H1 (cell line): ENCODE data around the gene B3GALNT1. TPM values are rescaled to one million over a fixed set of nuclear protein-coding genes. Genes with fewer than 3 reads are reported as not detected.

Source experiments
- CTCF ChIA-PET: fragments of 300-600 bp; sonication (Branson Sonifier 250); formaldehyde crosslinking; loops from one replicate; lab custom pipeline; 2021; ENCODE audit not compliant: partially characterized antibody; lab: Charles Lee
- POLR2A ChIA-PET: fragments of 300-600 bp; sonication (Branson Sonifier 250); formaldehyde crosslinking; loops from one replicate; lab custom pipeline; 2021; ENCODE audit warnings: inconsistent platforms; ENCODE audit not compliant: partially characterized antibody; lab: Charles Lee
- DNase-seq, 2 experiments: peaks; one replicate each; pipeline versions ENCODE4 v3.0.0 to v3.0.0-alpha.2; 2010 to 2022; ENCODE audit warnings: low spot score in 2 of 2, low read depth in 1 of 2, mixed read lengths in 1 of 2
- FAIRE-seq: peaks from 2 replicates; lab custom pipeline; 2011; peaks lifted over from hg19 to GRCh38; lab: Jason Lieb, UNC
- H2AFZ ChIP-seq: 2 replicates; pipeline ENCODE4 v1.8.1; 2012; ENCODE audit warnings: low read length, inconsistent platforms
- H2AK5ac ChIP-seq: 2 replicates; pipeline ENCODE4 v1.6.1; 2013; ENCODE audit warnings: low read depth, low read length
- H2BK120ac ChIP-seq: replicated peaks from 2 replicates; pipeline ENCODE3; 2013; ENCODE audit warnings: low read depth, low read length, inconsistent platforms
- H2BK12ac ChIP-seq: 2 replicates; pipeline ENCODE4 v1.6.1; 2013; ENCODE audit warnings: low read depth, low read length
- H2BK15ac ChIP-seq: 2 replicates; pipeline ENCODE4 v1.6.1; 2013; ENCODE audit warnings: low read length
- H2BK20ac ChIP-seq: 2 replicates; pipeline ENCODE4 v1.6.1; 2013; ENCODE audit warnings: low read length
- H2BK5ac ChIP-seq: 2 replicates; pipeline ENCODE4 v1.6.1; 2013; ENCODE audit warnings: low read depth, low read length
- H3K14ac ChIP-seq: 2 replicates; pipeline ENCODE4 v1.6.1; 2013; ENCODE audit warnings: inconsistent platforms; ENCODE audit not compliant: insufficient read length
- H3K18ac ChIP-seq: 2 replicates; pipeline ENCODE4 v1.6.1; 2013; ENCODE audit warnings: low read length; ENCODE audit errors: extremely low read depth
- H3K23ac ChIP-seq: 2 replicates; pipeline ENCODE4 v1.6.1; 2013; ENCODE audit warnings: inconsistent platforms; ENCODE audit not compliant: insufficient read length
- H3K23me2 ChIP-seq: 2 replicates; pipeline ENCODE4 v1.6.1; 2013; ENCODE audit warnings: low read depth, low read length
- H3K27ac ChIP-seq: 2 replicates; pipeline ENCODE4 v1.6.1; 2011; ENCODE audit warnings: low read depth, low read length, inconsistent platforms
- H3K27me3 ChIP-seq, 4 experiments: replicated peaks in 1 of 4; 1 replicate in 1 of 4; 2 replicates in 3 of 4; pipeline versions ENCODE4 v1.6.1 to v1.8.1; 2011 to 2013; ENCODE audit warnings: low read length in 3 of 4, mild to moderate bottlenecking in 3 of 4, inconsistent platforms in 2 of 4, mixed read lengths in 2 of 4, moderate library complexity in 1 of 4; ENCODE audit not compliant: control insufficient read depth in 3 of 4, insufficient read depth in 3 of 4; ENCODE audit errors: extremely low read depth in 1 of 4
- H3K36me3 ChIP-seq, 4 experiments: 2 replicates each; pipeline versions ENCODE4 v1.6.1 to v1.8.1; 2011 to 2013; ENCODE audit warnings: mild to moderate bottlenecking in 4 of 4, low read length in 3 of 4, moderate library complexity in 2 of 4, control low read depth in 1 of 4, inconsistent platforms in 1 of 4; ENCODE audit not compliant: insufficient read depth in 4 of 4, control insufficient read depth in 2 of 4
- H3K4ac ChIP-seq: replicated peaks from 2 replicates; pipeline ENCODE3; 2013; ENCODE audit warnings: low read length, low read depth, mixed read lengths, inconsistent platforms; ENCODE audit not compliant: insufficient read length
- H3K4me1 ChIP-seq, 4 experiments: replicated peaks in 1 of 4; 1 replicate in 1 of 4; 2 replicates in 3 of 4; pipeline versions ENCODE4 v1.6.1 to v1.8.1; 2011 to 2013; ENCODE audit warnings: low read length in 3 of 4, inconsistent platforms in 2 of 4, mixed read lengths in 1 of 4; ENCODE audit not compliant: insufficient read depth in 4 of 4, control insufficient read depth in 3 of 4
- H3K4me2 ChIP-seq, 2 experiments: 2 replicates each; pipeline versions ENCODE4 v1.6.1 to v1.8.1; 2011 to 2013; ENCODE audit warnings: low read depth in 2 of 2, low read length in 2 of 2, control low read depth in 1 of 2, inconsistent platforms in 1 of 2, mild to moderate bottlenecking in 1 of 2; ENCODE audit not compliant: insufficient read depth in 1 of 2
- H3K4me3 ChIP-seq, 4 experiments: fragments of 200-600, 300-600 bp in 1 of 4; sonication (generic), shearing (Covaris generic), sonication (Bioruptor Twin) in 1 of 4; 2 replicates each; pipeline versions ENCODE4 v1.5.1 to v1.8.1; 2011 to 2016; ENCODE audit warnings: low read length in 4 of 4, low read depth in 3 of 4, control low read depth in 2 of 4, inconsistent platforms in 2 of 4, mild to moderate bottlenecking in 2 of 4, mixed read lengths in 1 of 4, moderate library complexity in 1 of 4; ENCODE audit not compliant: insufficient read depth in 2 of 4; ENCODE audit errors: extremely low read depth in 1 of 4
- H3K56ac ChIP-seq: replicated peaks from 2 replicates; pipeline ENCODE3; 2013; ENCODE audit warnings: low read depth, mild to moderate bottlenecking, mixed read lengths, low read length, inconsistent platforms; ENCODE audit not compliant: insufficient read length
- H3K79me1 ChIP-seq: 2 replicates; pipeline ENCODE4 v1.6.1; 2013; ENCODE audit warnings: low read depth, low read length, control low read depth
- H3K79me2 ChIP-seq, 2 experiments: 2 replicates each; pipeline versions ENCODE4 v1.6.1 to v1.8.1; 2012 to 2013; ENCODE audit warnings: low read length in 2 of 2, mild to moderate bottlenecking in 2 of 2, inconsistent platforms in 1 of 2; ENCODE audit not compliant: insufficient read depth in 2 of 2, control insufficient read depth in 1 of 2
- H3K9ac ChIP-seq, 4 experiments: replicated peaks in 1 of 4; 1 replicate in 1 of 4; 2 replicates in 3 of 4; pipeline versions ENCODE4 v1.6.1 to v1.8.1; 2011 to 2013; ENCODE audit warnings: low read depth in 3 of 4, low read length in 3 of 4, control low read depth in 2 of 4, mild to moderate bottlenecking in 2 of 4, moderate library complexity in 2 of 4, inconsistent platforms in 1 of 4; ENCODE audit errors: extremely low read depth in 1 of 4
- H3K9me3 ChIP-seq, 2 experiments: 2 replicates each; pipeline versions ENCODE4 v1.6.1 to v1.8.1; 2012 to 2013; ENCODE audit warnings: mild to moderate bottlenecking in 2 of 2, moderate library complexity in 2 of 2, control low read depth in 1 of 2, inconsistent platforms in 1 of 2, low read depth in 1 of 2, low read length in 1 of 2, mixed read lengths in 1 of 2; ENCODE audit not compliant: insufficient read depth in 2 of 2
- H4K20me1 ChIP-seq, 2 experiments: replicated peaks in 1 of 2; 2 replicates each; pipeline versions ENCODE3 to v1.8.1; 2011 to 2013; ENCODE audit warnings: inconsistent platforms in 2 of 2, low read length in 2 of 2, mild to moderate bottlenecking in 1 of 2; ENCODE audit not compliant: insufficient read depth in 2 of 2, control insufficient read depth in 1 of 2
- H4K5ac ChIP-seq: 2 replicates; pipeline ENCODE4 v1.6.1; 2013; ENCODE audit warnings: low read length, low read depth, mixed read lengths, inconsistent platforms; ENCODE audit not compliant: insufficient read length
- H4K8ac ChIP-seq: 2 replicates; pipeline ENCODE4 v1.8.0; 2013; ENCODE audit warnings: mild to moderate bottlenecking, moderate library complexity, low read length, inconsistent platforms; ENCODE audit not compliant: insufficient read depth; ENCODE audit errors: extremely low read depth
- H4K91ac ChIP-seq: replicated peaks from 2 replicates; pipeline ENCODE3; 2013; ENCODE audit warnings: low read length, mixed read lengths, inconsistent platforms; ENCODE audit not compliant: insufficient read length
- ASH2L ChIP-seq: fragments of 200-600, 300-600 bp; sonication (generic); IDR thresholded peaks from one replicate; pipeline ENCODE4 v1.7.1; 2017; ENCODE audit warnings: low read length
- BRCA1 ChIP-seq: IDR thresholded peaks from 2 replicates; pipeline ENCODE4 v1.6.1; 2012; ENCODE audit warnings: low read depth, low read length, improper control_type of control experiment
- CBX8 ChIP-seq: fragments of 300-800, 300-1000 bp; sonication (generic); IDR thresholded peaks from 2 replicates; pipeline ENCODE4 v1.7.1; 2016; ENCODE audit warnings: low read depth, low read length, borderline replicate concordance
- CHD1 ChIP-seq: IDR thresholded peaks from 2 replicates; pipeline ENCODE4 v1.6.1; 2012; ENCODE audit warnings: low read depth, low read length, improper control_type of control experiment
- FOSL1 ChIP-seq: IDR thresholded peaks from 2 replicates; pipeline ENCODE4 v1.6.1; 2011; ENCODE audit warnings: mild to moderate bottlenecking, low read depth, low read length, moderate library complexity; ENCODE audit not compliant: insufficient read depth
- MAFK ChIP-seq: IDR thresholded peaks from 2 replicates; pipeline ENCODE4 v1.6.1; 2012; ENCODE audit warnings: low read depth, mild to moderate bottlenecking, improper control_type of control experiment, low read length
- NRF1 ChIP-seq: IDR thresholded peaks from 2 replicates; pipeline ENCODE4 v1.6.1; 2011; ENCODE audit warnings: mild to moderate bottlenecking, low read depth, low read length, improper control_type of control experiment
- POLR2A ChIP-seq, 2 experiments: IDR thresholded peaks; 1 replicate in 1 of 2; 2 replicates in 1 of 2; pipeline ENCODE4 v1.6.1; 2011; ENCODE audit warnings: low read depth in 2 of 2, low read length in 2 of 2, mild to moderate bottlenecking in 2 of 2; ENCODE audit errors: control extremely low read depth in 1 of 2
- SIN3A ChIP-seq, 2 experiments: IDR thresholded peaks in 1 of 2; conservative IDR thresholded peaks in 1 of 2; 2 replicates each; pipeline ENCODE4 v1.6.1; 2011 to 2012; ENCODE audit warnings: low read length in 2 of 2, improper control_type of control experiment in 1 of 2, low read depth in 1 of 2, mild to moderate bottlenecking in 1 of 2
- SIRT6 ChIP-seq: IDR thresholded peaks from one replicate; pipeline ENCODE4 v1.7.1; 2012; ENCODE audit warnings: low read length, inconsistent platforms
- SUZ12 ChIP-seq: fragments of 200-600 bp; sonication (generic); IDR thresholded peaks from 2 replicates; pipeline ENCODE4 v1.6.1; 2012; ENCODE audit warnings: mild to moderate bottlenecking, inconsistent platforms, low read length, moderate library complexity, mixed read lengths
- ZNF274 ChIP-seq: IDR thresholded peaks from 2 replicates; pipeline ENCODE4 v1.7.0; 2012; ENCODE audit warnings: low read length, borderline replicate concordance; ENCODE audit errors: extremely low read depth
- WGBS, 2 experiments: shearing (Covaris generic) in 1 of 2; methylation state at CpG; one replicate each; pipeline versions ENCODE4 v1.1.6 to v1.1.7; 2013 to 2015; ENCODE audit warnings: low lambda C conversion rate in 2 of 2, mixed read lengths in 2 of 2, inconsistent platforms in 1 of 2, low coverage in 1 of 2, missing lambda C conversion rate in 1 of 2; ENCODE audit not compliant: insufficient replicate concordance in 2 of 2, insufficient coverage in 1 of 2, insufficient read length in 1 of 2; ENCODE audit errors: extremely low coverage in 1 of 2, missing lambda C conversion rate in 1 of 2; 5-methylcytosine and 5-hydroxymethylcytosine counted together
- polyA plus RNA-seq, 7 experiments: library from polyadenylated mRNA; depleted of rRNA in 3 of 7; stranded (reverse) in 5 of 7; unstranded in 2 of 7; fragments of >200 nt in 5 of 7; fragments of 200-250 nt in 2 of 7; gene quantifications; 1 replicate in 5 of 7; 2 replicates in 1 of 7; 4 replicates in 1 of 7; pipeline versions ENCODE4 v1.2.1 to v1.2.3, GENCODE V29; 2011 to 2013; ENCODE audit warnings: missing spikeins in 2 of 7, mixed read lengths in 2 of 7
- total RNA-seq: library from RNA; stranded (reverse); fragmentation: NEBNext Ultra II Directional; extraction: Animal tissue kit (Norgen Biotek cat#: 25700); gene quantifications from 2 replicates; pipeline ENCODE4 v1.2.1, GENCODE V29; 2021
- TF ChIP-seq, protein P1 (sequence below), 3 experiments: IDR thresholded peaks; 1 replicate in 2 of 3; 2 replicates in 1 of 3; pipeline versions ENCODE4 v1.5.1 to v1.6.1; 2011; ENCODE audit warnings: low read length in 3 of 3, mild to moderate bottlenecking in 3 of 3, inconsistent platforms in 2 of 3, low read depth in 1 of 3, moderate library complexity in 1 of 3; ENCODE audit not compliant: insufficient read depth in 1 of 3; ENCODE audit errors: control extremely low read depth in 1 of 3

The B3GALNT1 gene
- total and polyA plus RNA-seq, 2 of the 8 experiments (the other 6 are each of a cell fraction or from before 2014, with no cell fraction given): 5.0 to 8.1 TPM

GRCh38 chr3:161035711-161036110, 69.4 kb downstream of the B3GALNT1 start:
- no peak overlapping the region for H4K8ac ChIP-seq
- no peaks in the 10 kb centered on the region for H3K4me1 ChIP-seq
- H3K56ac ChIP-seq: no peak overlapping the region
- H3K36me3 ChIP-seq: no peaks in the 10 kb centered on the region
- H2BK12ac ChIP-seq: no peak overlapping the region
- H3K14ac ChIP-seq: no peak overlapping the region
- no peak overlapping the region for H2BK15ac ChIP-seq
- no peak overlapping the region for H3K9ac ChIP-seq
- H3K27me3 ChIP-seq: no peaks in the 10 kb centered on the region
- no peaks in the 10 kb centered on the region for H3K9me3 ChIP-seq
- H3K18ac ChIP-seq: no peak overlapping the region
- H3K79me2 ChIP-seq: no peaks in the 10 kb centered on the region
- no peak overlapping the region for H2AK5ac ChIP-seq
- no peak overlapping the region for H2BK20ac ChIP-seq
- H3K4ac ChIP-seq: no peak overlapping the region
- no peaks in the 10 kb centered on the region for H3K23me2 ChIP-seq
- DNase-seq (no peak), FAIRE-seq (no peak)
- no peak overlapping the region for H2AFZ ChIP-seq
- ChIA-PET CTCF (interaction anchor here (0.6 to 1.2 kb wide), 2 partner anchors 61 to 1422 kb away, joined by 4 to 5 read pairs; no protein-coding TSS in a partner anchor), POLR2A (no interaction called here)
- WGBS, 2 experiments: 98% methylated on average over 2 of the region's 2 CpGs; no CpG with 5 or more reads in 1 of the 2 experiments
- no peaks in the 10 kb centered on the region for H3K79me1 ChIP-seq
- H4K5ac ChIP-seq: no peak overlapping the region
- H2BK120ac ChIP-seq: no peak overlapping the region
- no peak overlapping the region for H3K4me3 ChIP-seq
- H2BK5ac ChIP-seq: no peak overlapping the region
- no peak overlapping the region for H4K91ac ChIP-seq
- H4K20me1 ChIP-seq: no peaks in the 10 kb centered on the region
- H3K27ac ChIP-seq: no peak overlapping the region
- H3K23ac ChIP-seq: no peak overlapping the region
- H3K4me2 ChIP-seq: no peak overlapping the region
- no peak for TF ChIP-seq SUZ12
- no peak for TF ChIP-seq CBX8
- no peak for TF ChIP-seq SIN3A (conservative IDR thresholded peaks at IDR 0.05 in 1 of 2, IDR thresholded peaks at IDR 0.05 in 1 of 2; ENCODE audit: low read depth in 1 of 2, low read length in 2 of 2)
- TF ChIP-seq SIRT6: no peak
- TF ChIP-seq, protein P1, sequence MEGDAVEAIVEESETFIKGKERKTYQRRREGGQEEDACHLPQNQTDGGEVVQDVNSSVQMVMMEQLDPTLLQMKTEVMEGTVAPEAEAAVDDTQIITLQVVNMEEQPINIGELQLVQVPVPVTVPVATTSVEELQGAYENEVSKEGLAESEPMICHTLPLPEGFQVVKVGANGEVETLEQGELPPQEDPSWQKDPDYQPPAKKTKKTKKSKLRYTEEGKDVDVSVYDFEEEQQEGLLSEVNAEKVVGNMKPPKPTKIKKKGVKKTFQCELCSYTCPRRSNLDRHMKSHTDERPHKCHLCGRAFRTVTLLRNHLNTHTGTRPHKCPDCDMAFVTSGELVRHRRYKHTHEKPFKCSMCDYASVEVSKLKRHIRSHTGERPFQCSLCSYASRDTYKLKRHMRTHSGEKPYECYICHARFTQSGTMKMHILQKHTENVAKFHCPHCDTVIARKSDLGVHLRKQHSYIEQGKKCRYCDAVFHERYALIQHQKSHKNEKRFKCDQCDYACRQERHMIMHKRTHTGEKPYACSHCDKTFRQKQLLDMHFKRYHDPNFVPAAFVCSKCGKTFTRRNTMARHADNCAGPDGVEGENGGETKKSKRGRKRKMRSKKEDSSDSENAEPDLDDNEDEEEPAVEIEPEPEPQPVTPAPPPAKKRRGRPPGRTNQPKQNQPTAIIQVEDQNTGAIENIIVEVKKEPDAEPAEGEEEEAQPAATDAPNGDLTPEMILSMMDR (IDR thresholded peaks at IDR 0.05; ENCODE audit: control extremely low read depth in 1 of 3, insufficient read depth in 1 of 3, low read depth in 1 of 3, low read length in 3 of 3): no peak
- no peak for TF ChIP-seq ASH2L
- TF ChIP-seq ZNF274: no peak
- TF ChIP-seq CHD1: no peak
- TF ChIP-seq MAFK: no peak
- no peak for TF ChIP-seq BRCA1
- TF ChIP-seq NRF1: no peak
- no peak for TF ChIP-seq POLR2A (IDR thresholded peaks at IDR 0.05; ENCODE audit: control extremely low read depth in 1 of 2, low read depth in 2 of 2, low read length in 2 of 2)
- TF ChIP-seq FOSL1: no peak
